Neural progenitor cell (in vitro differentiated cells): ENCODE results near the gene LRRC8B. TPM values are rescaled to one million over a fixed set of nuclear protein-coding genes. Genes with fewer than 3 reads are reported as not detected.

Source experiments
- DNase-seq: peaks from one replicate; pipeline ENCODE4 v3.0.0-alpha.2; 2016; ENCODE audit warnings: low spot score
- H2AFZ ChIP-seq: fragments of 200-600 bp; sonication (generic); replicated peaks from 2 replicates; pipeline ENCODE4 v1.6.1; 2016; ENCODE audit warnings: antibody characterized with exemption
- H3F3A ChIP-seq: fragments of 200-600 bp; sonication (generic); 2 replicates; pipeline ENCODE4 v1.6.1; 2016; ENCODE audit warnings: antibody characterized with exemption, low read depth
- H3K27ac ChIP-seq: fragments of 200-600 bp; sonication (generic); 2 replicates; pipeline ENCODE4 v1.5.1; 2016; ENCODE audit warnings: mild to moderate bottlenecking
- H3K27me3 ChIP-seq: fragments of 200-600 bp; sonication (generic); 2 replicates; pipeline ENCODE4 v1.6.1; 2016; ENCODE audit warnings: mild to moderate bottlenecking, moderate library complexity
- H3K36me3 ChIP-seq: fragments of 200-600 bp; sonication (generic); 2 replicates; pipeline ENCODE4 v1.5.1; 2016
- H3K4me1 ChIP-seq: fragments of 200-600 bp; sonication (generic); 2 replicates; pipeline ENCODE4 v1.6.1; 2016; ENCODE audit warnings: mixed run types
- H3K4me2 ChIP-seq: fragments of 200-600 bp; sonication (generic); 2 replicates; pipeline ENCODE4 v1.6.1; 2016
- H3K4me3 ChIP-seq: fragments of 200-600 bp; sonication (generic); 2 replicates; pipeline ENCODE4 v1.5.1; 2016
- H3K79me2 ChIP-seq: fragments of 200-600 bp; sonication (generic); 2 replicates; pipeline ENCODE4 v1.6.1; 2016; ENCODE audit warnings: low read depth
- H3K9ac ChIP-seq: fragments of 200-600 bp; sonication (generic); 2 replicates; pipeline ENCODE4 v1.6.1; 2016
- H3K9me3 ChIP-seq: fragments of 200-600 bp; sonication (generic); 2 replicates; pipeline ENCODE4 v1.5.1; 2016; ENCODE audit warnings: low read depth
- H4K20me1 ChIP-seq: fragments of 200-600 bp; sonication (generic); 2 replicates; pipeline ENCODE4 v1.6.1; 2016; ENCODE audit warnings: low read depth
- H3K27ac Mint-ChIP-seq: 3 replicates; pipeline ENCODE4 v1.8.0; 2021; ENCODE audit warnings: mixed read lengths
- H3K27me3 Mint-ChIP-seq: 2 replicates; pipeline ENCODE4 v1.8.0; 2022; ENCODE audit warnings: low read depth, mild to moderate bottlenecking, inconsistent platforms, moderate library complexity, mixed read lengths; ENCODE audit not compliant: insufficient read depth
- H3K36me3 Mint-ChIP-seq: 3 replicates; pipeline ENCODE4 v1.8.0; 2021; ENCODE audit warnings: mixed read lengths
- H3K4me1 Mint-ChIP-seq: 3 replicates; pipeline ENCODE4 v1.8.0; 2021; ENCODE audit warnings: mixed read lengths
- H3K4me3 Mint-ChIP-seq: 3 replicates; pipeline ENCODE4 v1.8.0; 2021; ENCODE audit warnings: mild to moderate bottlenecking, moderate library complexity, mixed read lengths
- H3K9me3 Mint-ChIP-seq: 3 replicates; pipeline ENCODE4 v1.8.0; 2020; ENCODE audit warnings: mixed read lengths
- CTCF ChIP-seq: fragments of 200-600 bp; sonication (generic); IDR thresholded peaks from 2 replicates; pipeline ENCODE4 v1.5.1; 2017; ENCODE audit warnings: antibody characterized with exemption, mild to moderate bottlenecking
- EZH2 ChIP-seq: fragments of 200-600 bp; sonication (generic); IDR thresholded peaks from 2 replicates; pipeline ENCODE4 v1.6.1; 2017; ENCODE audit warnings: antibody characterized with exemption, mild to moderate bottlenecking, moderate library complexity
- EZH2phosphoT487 ChIP-seq: fragments of 200-600 bp; sonication (generic); IDR thresholded peaks from 2 replicates; pipeline ENCODE4 v1.6.1; 2017; ENCODE audit warnings: antibody characterized with exemption
- total RNA-seq: library from RNA; depleted of rRNA; stranded (reverse); fragments of >200 nt; gene quantifications from 2 replicates; pipeline ENCODE4 v1.2.3, GENCODE V29; 2015; ENCODE audit warnings: low replicate concordance

Gene LRRC8B
- total RNA-seq, 1 donor from 2014 or later: 37.3 TPM

GRCh38 chr1:89635825-89636815, 111.5 kb downstream of the LRRC8B start:
- no peak overlapping the region for H2AFZ ChIP-seq
- peaks cover 23% of the 10 kb centered on the region for H3F3A ChIP-seq
- H4K20me1 ChIP-seq: peaks cover 9% of the 10 kb centered on the region
- no peak overlapping the region for H3K9ac ChIP-seq
- no peak overlapping the region for H3K4me3 Mint-ChIP-seq
- peaks cover 30% of the 10 kb centered on the region for H3K27me3 ChIP-seq
- H3K4me2 ChIP-seq: no peak overlapping the region
- H3K9me3 Mint-ChIP-seq: no peaks in the 10 kb centered on the region
- TF ChIP-seq CTCF: no peak
- TF ChIP-seq EZH2: no peak
- TF ChIP-seq EZH2phosphoT487: no peak
- no peaks in the 10 kb centered on the region for H3K9me3 ChIP-seq
- H3K4me1 ChIP-seq: peaks cover 17% of the 10 kb centered on the region
- no peaks in the 10 kb centered on the region for H3K36me3 ChIP-seq
- H3K27me3 Mint-ChIP-seq: peaks cover 7% of the 10 kb centered on the region
- no peaks in the 10 kb centered on the region for H3K79me2 ChIP-seq
- no peak for DNase-seq
- no peak overlapping the region for H3K27ac ChIP-seq
- peaks cover 18% of the 10 kb centered on the region for H3K4me1 Mint-ChIP-seq
- H3K4me3 ChIP-seq: no peak overlapping the region
- H3K36me3 Mint-ChIP-seq: no peaks in the 10 kb centered on the region
- no peak overlapping the region for H3K27ac Mint-ChIP-seq

- Mint-ChIP-seq H3K4me1 (peaks cover 9% of the 10 kb centered on the region), H3K36me3 (no peaks in the 10 kb centered on the region), H3K27ac (no peak overlapping the region), H3K27me3 (peaks cover 6% of the 10 kb centered on the region), H3K9me3 (no peaks in the 10 kb centered on the region), H3K4me3 (no peak overlapping the region)
- H3K36me3 ChIP-seq: no peaks in the 10 kb centered on the region
- H3K4me3 ChIP-seq: no peak overlapping the region
- peaks cover 23% of the 10 kb centered on the region for H3K27me3 ChIP-seq
- TF ChIP-seq CTCF (no peak), EZH2 (no peak), EZH2phosphoT487 (no peak)
- H3K4me1 ChIP-seq: peaks cover 9% of the 10 kb centered on the region
- H3F3A ChIP-seq: peaks cover 10% of the 10 kb centered on the region
- H4K20me1 ChIP-seq: peaks cover 9% of the 10 kb centered on the region
- H3K79me2 ChIP-seq: no peaks in the 10 kb centered on the region
- H2AFZ ChIP-seq: no peak overlapping the region
- H3K9me3 ChIP-seq: no peaks in the 10 kb centered on the region
- H3K27ac ChIP-seq: no peak overlapping the region
- no peak overlapping the region for H3K9ac ChIP-seq
- no peak overlapping the region for H3K4me2 ChIP-seq
- no peak for DNase-seq
These were observed 112.9 kb downstream of the LRRC8B start for GRCh38 chr1:89637496-89637895.

- Mint-ChIP-seq H3K4me3 (no peak overlapping the region), H3K4me1 (no peaks in the 10 kb centered on the region), H3K9me3 (peaks cover 3% of the 10 kb centered on the region), H3K36me3 (no peaks in the 10 kb centered on the region), H3K27me3 (peaks cover 2% of the 10 kb centered on the region), H3K27ac (no peak overlapping the region)
- Histone ChIP-seq H3F3A (no peaks in the 10 kb centered on the region), H2AFZ (no peak overlapping the region), H3K4me3 (no peak overlapping the region), H3K27me3 (peaks cover 2% of the 10 kb centered on the region), H3K79me2 (no peaks in the 10 kb centered on the region), H3K4me1 (no peaks in the 10 kb centered on the region), H3K9me3 (no peaks in the 10 kb centered on the region), H4K20me1 (no peaks in the 10 kb centered on the region), H3K4me2 (no peak overlapping the region), H3K36me3 (no peaks in the 10 kb centered on the region), H3K27ac (no peak overlapping the region), H3K9ac (no peak overlapping the region)
- no peak for DNase-seq
- TF ChIP-seq EZH2 (no peak), EZH2phosphoT487 (no peak), CTCF (no peak)
These were observed 115.8 kb downstream of the LRRC8B start for GRCh38 chr1:89640440-89640839.
